LNCaP clone FGC (cell line): ENCODE measurements around the gene ACRBP.

Experiments used
- DNase-seq: peaks from one replicate; pipeline ENCODE4 v3.0.0-alpha.2; 2011; ENCODE audit warnings: low read depth
- H3K4me3 ChIP-seq: 2 replicates; pipeline ENCODE4 v1.5.1; 2011; ENCODE audit warnings: mild to moderate bottlenecking, low read depth, low read length, control low read depth
- CTCF ChIP-seq: IDR thresholded peaks from 2 replicates; pipeline ENCODE4 v1.5.1; 2012; ENCODE audit warnings: mild to moderate bottlenecking; ENCODE audit not compliant: control insufficient read depth, insufficient read depth; ENCODE audit errors: extremely low read depth

Gene ACRBP

GRCh38 chr12:6688999-6689882 lies 42.0 kb upstream of the ACRBP start, which contains the start of gene ZNF384:
Gene ZNF384 (minus strand): TSS chr12:6689375. CDS start chr12:6679520, 9,855 bp downstream.
- peak; percentile 98 for DNase-seq
- TF ChIP-seq CTCF: no peak
- peak within 1 kb of the TSS; percentile 74 for H3K4me3 ChIP-seq

- H3K4me3 ChIP-seq: peak overlapping the region; percentile 74
- TF ChIP-seq CTCF: no peak
- no peak for DNase-seq
These were observed 41.3 kb upstream of the ACRBP start for GRCh38 chr12:6688543-6688998.

- no peak for DNase-seq
- TF ChIP-seq CTCF: no peak
- H3K4me3 ChIP-seq: no peak overlapping the region
These were observed 38.6 kb upstream of the ACRBP start for GRCh38 chr12:6685814-6686213.

- no peak for DNase-seq
- peak; percentile 37 for TF ChIP-seq CTCF
- H3K4me3 ChIP-seq: no peak overlapping the region
These were observed 37.4 kb upstream of the ACRBP start for GRCh38 chr12:6684609-6685008.

GRCh38 chr12:6676962-6677361 lies 29.7 kb upstream of the ACRBP start:
- DNase-seq: no peak
- no peak overlapping the region for H3K4me3 ChIP-seq
- TF ChIP-seq CTCF: no peak

GRCh38 chr12:6672143-6672542 lies 24.9 kb upstream of the ACRBP start:
- H3K4me3 ChIP-seq: no peak overlapping the region
- no peak for TF ChIP-seq CTCF
- DNase-seq: no peak
